SK-N-DZ (cell line): ENCODE results near the gene TMEM164.

Source experiments
- DNase-seq: peaks from one replicate; pipeline ENCODE4 v3.0.0-alpha.2; 2015; ENCODE audit warnings: low spot score

The TMEM164 gene

DNA sequence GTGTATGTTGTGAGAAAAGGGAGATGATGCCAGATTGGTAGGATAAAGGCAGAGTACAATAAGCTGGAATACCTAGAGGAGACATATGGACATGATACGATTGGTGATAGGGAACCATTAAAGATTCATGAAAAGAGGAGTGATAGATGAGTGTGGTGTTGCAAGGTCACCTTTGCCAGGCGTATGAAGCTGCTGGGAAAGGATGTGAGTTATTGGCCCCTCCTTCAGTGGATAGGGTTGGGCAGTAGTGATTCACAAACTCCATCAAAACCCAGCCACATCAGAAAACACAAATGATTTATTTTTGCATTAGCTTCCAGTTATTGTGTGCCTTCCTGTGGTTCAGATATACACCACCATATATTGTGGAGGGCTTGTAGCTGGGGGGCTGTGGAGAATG lies 34.3 kb downstream of the TMEM164 start:
- no peak for DNase-seq

DNA sequence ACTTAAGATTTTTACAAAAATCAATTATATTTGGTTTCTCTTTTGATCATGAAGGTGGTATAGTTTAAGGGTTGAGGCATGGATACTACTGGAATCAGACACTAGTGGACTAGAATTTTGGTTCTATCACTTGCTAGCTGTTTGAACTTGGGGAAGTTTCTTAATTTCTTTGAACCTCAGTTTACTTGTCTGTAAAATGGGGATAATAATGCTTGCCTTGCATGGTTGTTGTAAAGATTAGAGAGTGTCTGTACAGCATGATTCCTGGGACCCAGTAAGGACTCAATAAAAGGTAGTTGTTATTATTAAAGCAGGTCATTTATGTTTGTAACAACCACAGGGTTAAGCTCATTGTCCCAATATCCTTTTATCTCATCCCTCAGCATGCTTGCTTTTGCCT lies 36.0 kb downstream of the TMEM164 start:
- DNase-seq, result no peak

DNA sequence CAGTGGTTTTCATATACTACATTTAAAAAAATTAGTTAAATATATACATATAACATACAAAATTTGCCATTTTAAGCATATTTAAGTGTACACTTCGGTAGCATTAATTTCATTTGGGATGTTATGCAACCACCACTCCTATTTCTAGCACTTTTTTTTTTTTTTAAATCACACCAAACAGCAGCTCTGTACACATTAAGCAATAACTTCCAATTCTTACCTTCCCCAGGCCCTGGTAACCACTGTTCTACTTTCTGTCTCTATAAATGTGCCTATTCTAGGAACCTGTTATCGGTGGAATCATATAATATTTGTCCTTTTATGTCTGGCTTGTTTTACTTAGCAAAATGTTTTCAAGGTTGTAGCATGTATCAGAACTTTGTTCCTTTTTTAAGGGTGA lies 39.1 kb downstream of the TMEM164 start:
- DNase-seq, result no peak

DNA sequence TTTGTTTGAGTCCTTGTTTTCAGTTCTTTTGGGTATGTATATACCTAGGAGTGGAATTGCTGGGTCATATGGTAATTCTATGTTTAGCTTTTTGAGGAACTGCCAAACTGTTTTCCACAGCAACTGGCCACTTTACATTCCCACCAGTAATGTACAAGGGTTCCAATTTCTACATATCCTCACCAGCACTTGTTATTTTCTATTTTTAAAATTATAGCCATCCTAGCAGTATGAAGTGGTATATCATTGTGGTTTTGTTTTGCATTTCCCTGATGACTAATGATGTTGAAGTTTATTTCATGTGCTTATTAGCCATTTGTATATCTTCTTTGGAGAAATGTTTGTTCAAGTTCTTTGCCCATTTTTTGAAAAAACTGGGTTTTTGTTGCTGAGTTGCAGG lies 39.6 kb downstream of the TMEM164 start:
- no peak for DNase-seq

DNA sequence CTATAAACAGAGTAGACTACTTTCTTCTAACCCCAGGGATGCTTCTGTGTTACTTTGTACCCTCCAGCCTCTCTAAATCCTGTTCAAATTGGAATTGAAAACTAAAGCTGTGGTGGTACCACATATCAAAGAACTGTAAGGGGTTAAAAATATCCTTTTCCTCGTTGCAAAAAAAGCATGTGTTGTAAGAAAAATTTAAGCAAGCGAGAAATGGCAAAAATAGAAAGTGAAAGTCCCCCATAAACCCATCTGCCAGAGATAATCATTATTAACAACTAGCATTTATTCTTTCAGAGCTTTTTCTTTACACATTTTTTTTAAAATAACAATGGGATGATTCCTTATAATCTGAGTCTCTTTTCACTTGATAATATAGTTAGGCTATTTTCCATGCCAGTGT lies 40.6 kb downstream of the TMEM164 start:
- DNase-seq, result no peak

DNA sequence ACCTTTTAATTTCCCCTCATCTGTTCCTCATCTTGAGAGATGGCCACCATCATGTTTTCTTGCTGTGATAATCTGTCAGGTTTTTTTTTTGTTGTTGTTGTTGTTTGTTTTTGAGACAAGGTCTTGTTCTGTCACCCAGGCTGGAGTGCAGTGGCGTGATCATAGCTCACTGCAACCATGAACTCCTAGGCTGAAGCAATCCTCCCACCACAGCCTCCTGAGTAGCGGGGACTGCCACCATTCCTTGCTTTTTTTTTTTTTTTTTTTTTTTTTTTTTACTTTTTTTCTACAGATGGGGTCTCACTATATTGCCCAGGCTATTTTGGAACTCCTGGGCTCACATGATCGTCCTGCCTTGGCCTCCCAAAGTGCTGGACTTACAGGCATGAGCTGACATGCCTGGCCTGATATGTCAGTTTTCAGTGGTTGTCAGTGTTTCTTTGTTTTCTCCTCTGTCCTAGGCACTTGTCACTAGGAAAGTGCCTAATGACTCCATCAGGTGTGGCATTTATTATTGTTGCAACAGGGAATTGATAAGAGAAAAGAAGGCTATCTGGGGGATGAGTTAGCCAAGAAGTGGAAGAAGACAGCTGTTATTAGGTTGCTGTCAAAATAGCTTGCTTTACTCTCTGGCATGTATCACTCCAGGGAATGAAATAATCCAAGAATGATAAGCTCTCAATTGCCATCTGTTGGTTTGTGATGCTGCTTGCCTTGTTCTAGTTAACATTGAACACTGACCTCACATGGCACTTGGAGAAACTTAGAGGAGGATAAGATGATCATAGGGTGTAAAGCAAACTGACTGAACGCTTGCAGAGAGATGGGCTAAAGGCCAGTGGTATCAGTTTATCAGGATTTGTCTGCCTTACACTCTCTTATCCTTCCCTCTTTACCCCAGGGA lies 41.7 kb downstream of the TMEM164 start:
- DNase-seq, result no peak

DNA sequence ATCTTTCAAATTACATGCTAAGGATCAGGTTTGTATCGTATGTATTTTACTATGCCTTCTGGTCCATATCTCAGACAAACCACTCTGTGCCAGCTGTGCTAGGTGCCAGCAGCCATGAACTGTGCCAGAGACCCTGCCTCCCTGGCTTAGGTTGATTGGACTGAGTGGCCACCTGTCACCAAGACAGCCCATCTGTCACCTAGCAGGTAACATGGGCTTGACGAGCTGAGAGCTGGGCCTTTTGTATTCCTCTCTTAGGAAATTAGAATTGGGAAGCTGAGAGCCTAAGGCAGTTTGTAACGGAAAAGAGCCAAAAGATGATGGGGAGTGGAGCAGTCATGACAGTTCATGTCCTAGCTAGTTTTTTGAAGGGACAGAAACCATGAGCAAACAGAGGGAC lies 42.5 kb downstream of the TMEM164 start:
- no peak for DNase-seq

DNA sequence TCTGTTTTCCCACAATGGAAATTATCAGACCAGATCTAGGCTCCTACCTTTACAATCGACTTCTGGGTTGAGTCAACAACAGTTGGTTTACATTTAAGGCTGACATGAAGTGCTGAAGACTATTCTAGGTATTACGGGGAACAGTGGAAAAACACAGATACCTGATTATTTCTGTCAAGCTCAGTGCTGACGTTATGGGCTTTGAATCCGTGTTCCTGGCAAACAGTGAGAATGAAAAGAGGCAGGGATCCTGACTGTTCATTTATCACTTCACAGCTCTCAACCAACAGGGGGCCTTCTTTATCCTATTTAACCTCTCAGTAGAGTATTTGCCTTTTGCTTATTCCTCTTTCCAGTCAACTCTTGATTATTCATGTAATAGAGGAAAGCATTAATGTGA lies 43.1 kb downstream of the TMEM164 start:
- DNase-seq, result no peak

DNA sequence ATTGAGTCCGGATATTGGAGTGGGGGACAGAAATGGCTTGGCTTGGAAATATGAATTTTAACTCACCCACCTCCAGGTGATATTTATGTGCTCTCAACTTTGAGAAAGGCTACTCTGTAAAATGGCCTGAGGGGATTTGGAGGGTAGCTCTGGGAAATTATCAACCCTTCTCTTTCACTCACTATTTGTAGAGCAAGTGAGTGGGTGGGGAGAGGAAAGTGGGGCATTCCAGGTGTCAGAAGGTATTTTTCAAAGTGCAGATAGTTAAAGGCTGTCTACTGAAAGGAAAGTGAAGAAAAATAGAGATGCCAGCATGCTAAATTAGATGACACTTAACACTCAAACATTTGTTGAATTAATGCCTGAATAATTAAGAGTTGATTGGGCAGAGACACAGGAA lies 44.1 kb downstream of the TMEM164 start:
- no peak for DNase-seq

DNA sequence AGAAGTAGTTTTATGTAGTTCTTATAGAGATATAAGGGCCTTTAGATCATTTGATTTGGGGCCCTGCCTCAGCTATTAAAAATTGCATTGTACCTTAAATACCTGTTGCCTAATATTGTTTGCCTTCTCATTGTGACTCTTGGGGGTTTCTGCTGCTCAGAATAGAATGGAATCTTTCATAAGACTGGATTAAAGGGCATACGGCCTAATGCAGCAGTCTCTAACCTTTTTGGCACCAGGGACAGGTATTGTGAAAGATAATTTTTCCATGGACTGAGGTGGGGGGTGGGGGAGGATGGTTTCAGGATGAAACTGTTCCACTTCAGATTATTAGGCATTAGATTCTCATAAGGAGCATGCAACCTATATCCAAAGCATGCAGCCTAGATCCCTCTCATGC lies 46.2 kb downstream of the TMEM164 start:
- DNase-seq, result no peak

DNA sequence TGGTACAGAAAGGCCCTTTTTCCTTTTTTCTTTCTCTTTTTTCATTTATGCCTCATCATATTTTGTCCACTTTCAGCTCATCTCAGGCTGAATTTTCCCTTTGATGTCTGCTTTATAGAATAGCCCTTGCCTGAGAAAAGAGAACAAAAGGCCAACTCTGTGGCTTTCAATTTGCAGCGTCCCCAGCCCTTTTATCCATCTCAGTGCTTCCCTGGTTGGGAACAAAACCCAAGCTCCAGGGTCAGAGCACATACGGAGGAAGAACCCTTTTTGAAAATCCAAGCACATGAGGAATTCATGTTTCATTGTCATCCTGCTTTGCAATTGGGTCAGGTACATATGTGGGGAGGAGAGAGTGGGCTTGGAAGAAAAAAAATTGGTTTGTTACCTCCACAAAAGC lies 47.5 kb downstream of the TMEM164 start:
- no peak for DNase-seq

DNA sequence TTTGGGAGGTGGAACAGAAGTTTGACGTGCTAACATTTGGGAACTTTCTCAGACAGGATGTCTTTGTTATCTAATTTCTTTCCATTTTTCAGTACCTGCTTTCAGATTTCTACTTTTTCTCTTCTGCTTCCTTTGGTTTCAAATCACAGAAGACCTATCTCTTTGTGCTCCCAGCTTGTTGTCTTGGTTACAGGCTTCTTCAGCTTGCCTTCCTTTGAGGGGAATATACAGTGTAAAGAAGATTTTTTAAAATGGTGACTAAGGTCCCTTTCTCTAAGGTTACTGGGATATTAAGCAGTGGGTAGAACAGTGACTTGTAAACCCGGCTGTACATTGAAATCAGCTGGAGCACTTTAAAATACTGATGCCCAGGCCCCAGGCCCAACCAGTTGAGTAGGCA lies 48.0 kb downstream of the TMEM164 start:
- DNase-seq, result no peak

DNA sequence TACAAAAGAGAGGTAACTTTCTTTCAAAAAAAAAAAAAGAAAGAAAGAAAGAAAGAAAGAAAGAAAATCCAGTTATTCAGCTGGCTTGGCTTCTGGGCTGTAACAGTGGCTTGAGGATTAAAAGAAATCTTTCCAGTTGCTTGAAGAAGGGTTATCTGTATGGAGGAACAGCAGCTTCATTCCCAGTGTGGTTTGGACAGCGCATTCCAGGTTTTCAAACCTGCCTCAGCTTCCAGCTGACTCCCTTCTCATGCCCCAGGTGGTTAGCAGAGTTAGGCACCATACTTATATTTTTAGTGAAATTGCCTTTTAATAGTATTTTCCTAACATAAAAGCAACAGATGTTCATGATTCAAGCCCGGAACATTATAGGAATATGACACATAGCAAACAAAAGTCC lies 48.6 kb downstream of the TMEM164 start:
- DNase-seq, result no peak

DNA sequence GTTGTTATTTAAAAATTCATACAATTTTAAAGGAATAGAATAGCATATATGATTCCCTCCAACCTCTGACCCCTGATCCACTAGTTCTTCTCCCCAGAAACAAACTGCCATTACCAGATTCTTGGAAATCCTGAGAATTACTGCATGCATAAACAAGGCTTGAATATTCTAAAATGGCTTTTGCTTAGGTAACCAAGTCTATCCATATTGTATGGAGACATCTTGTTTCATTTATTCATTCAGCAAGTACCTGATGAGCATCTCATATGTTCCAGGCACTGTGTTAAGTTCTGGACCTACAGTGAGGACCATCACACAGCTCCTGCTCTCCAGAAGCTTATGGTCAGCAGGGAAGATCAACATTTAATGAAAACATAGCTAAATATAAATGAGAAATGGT lies 49.4 kb downstream of the TMEM164 start:
- DNase-seq, result no peak

DNA sequence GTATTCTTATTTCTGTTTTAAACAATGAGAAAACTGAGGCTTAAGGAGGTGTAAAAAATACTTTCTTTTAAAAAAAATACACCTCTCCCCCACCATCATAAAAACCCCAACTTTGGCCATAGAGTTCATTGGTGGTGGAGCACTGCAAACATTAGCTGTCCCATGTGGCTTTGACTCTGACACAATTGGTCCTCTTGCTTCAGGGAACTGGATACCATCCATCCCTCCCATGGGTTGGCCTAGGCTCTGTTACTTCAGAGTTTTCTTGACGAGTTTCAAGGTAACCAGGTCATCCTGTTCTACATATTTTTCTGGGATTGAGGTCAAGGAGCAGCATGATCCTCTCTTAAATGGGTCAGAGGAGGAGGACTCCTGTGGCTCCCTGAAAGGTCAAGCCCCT lies 50.5 kb downstream of the TMEM164 start:
- no peak for DNase-seq

DNA sequence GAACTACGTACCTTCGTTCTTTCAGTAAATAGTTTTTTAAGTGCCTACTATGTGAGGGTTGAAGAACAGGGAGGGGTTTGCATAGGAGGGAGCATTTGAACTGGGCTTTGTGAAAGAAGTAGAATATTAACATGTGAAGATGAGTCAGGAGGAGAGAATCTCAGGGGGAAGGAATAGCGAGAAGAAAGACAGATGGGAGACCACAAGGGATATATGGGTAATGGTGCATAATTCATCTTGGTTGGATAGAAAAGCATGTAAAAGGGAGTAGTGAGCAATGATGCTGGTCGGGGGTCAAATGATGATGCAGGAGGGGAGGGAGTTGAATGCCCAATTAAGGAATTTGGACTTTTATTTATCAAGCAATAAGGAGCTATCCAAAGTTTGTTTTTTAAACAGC lies 52.7 kb downstream of the TMEM164 start:
- DNase-seq, result no peak

DNA sequence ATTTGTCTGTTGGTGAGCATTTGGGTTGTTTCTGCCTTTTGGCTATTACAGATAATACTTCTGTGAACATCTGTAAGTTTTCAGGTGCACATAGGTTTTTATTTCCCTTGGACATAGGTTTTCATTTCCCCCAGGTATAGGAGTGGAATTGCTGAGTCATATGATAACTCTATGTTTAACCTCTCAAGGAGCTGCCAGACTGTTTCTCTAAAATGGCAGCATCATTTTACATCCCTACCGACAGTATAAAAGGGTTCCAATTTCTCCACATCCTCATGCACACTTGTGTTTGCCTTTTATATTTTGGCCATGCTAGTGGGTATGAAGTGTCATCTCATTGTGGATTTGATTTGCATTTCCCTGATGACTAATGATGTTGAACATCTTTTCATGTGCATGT lies 53.5 kb downstream of the TMEM164 start:
- DNase-seq, result no peak

DNA sequence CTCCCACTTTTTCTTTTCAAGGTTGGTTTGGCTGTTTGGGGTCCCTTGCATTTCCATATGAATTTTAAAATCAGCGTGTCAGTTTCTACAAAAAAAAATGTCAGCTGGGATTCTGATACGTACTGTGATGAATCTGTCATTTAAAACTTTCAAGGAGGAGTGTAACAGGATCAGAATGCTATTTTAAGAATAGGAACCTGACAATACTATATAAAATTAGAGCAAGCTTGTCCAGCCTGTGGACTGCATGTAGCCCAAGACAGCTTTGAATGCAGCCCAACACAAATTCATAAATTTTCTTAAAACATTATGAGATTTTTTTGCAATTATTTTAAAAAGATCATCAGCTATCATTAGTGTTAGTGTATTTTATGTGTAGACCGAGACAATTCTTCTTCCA lies 56.5 kb downstream of the TMEM164 start:
- no peak for DNase-seq

DNA sequence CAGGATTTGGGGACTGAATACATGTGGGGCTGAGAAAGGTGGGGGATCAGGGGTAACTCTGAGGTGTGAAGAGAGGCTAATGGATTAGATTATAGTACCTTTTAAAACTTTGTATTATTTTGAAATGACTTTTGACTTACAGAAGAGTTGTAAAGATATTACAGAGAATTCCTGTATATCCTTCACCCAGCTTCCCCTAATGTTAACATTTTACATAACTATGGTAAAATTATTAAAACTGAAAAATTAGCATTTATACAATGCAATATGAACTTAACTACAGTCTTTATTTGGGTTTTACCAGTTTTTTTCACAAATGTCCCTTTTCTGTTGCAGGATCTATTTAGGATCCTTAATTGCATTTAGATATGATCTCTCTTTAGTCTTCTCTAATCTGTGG lies 57.4 kb downstream of the TMEM164 start:
- DNase-seq, result no peak

DNA sequence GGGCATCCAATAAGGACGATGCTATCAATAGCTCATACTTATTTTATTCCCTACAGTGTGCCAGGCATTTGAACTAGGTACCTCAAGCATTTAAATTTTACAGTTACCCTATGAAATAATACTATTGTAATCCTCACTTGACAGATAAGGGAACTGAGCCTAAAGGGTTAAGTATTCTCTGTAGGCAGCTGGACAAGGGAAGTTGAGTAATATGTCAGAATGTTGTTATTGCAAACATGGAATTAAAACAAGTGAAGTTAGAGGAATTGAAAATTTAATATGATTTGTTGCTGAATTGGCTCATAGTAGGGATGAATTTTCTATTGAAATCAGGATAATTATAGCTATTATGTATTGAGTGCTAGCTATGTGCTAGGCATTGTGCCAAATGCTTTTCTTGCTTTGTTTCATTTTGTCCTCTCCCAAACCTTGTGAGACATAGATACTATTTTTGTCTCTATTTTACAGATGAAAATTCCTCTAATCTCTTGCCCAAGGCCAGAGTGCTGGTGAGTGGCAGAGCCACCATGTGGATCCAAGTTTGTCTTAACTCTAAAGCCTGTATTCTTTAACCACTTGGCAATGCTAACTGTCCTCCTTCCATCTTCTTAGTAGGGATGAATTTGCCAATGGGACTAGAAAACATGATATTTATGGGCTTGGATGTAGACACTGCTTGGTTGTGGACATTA lies 58.1 kb downstream of the TMEM164 start:
- no peak for DNase-seq

DNA sequence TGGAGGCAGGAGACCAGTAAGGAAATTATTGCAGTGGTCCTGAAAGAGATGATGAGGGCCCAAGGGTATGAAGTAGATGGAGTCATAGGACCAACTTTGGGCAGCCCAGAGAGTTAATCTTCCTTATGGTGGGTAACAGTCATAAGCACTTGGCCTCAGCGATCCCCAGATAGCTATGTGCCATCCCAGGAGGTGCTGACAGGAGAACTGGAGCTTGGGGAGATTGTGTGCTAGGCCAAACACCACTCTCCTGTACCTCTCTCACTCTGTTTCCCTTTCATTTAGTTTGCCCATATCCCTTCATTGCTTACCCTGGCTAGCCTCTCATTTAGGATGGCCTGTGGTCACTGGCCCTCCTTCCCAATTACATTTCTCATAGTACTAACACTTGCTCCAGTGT lies 60.0 kb downstream of the TMEM164 start:
- DNase-seq, result no peak

DNA sequence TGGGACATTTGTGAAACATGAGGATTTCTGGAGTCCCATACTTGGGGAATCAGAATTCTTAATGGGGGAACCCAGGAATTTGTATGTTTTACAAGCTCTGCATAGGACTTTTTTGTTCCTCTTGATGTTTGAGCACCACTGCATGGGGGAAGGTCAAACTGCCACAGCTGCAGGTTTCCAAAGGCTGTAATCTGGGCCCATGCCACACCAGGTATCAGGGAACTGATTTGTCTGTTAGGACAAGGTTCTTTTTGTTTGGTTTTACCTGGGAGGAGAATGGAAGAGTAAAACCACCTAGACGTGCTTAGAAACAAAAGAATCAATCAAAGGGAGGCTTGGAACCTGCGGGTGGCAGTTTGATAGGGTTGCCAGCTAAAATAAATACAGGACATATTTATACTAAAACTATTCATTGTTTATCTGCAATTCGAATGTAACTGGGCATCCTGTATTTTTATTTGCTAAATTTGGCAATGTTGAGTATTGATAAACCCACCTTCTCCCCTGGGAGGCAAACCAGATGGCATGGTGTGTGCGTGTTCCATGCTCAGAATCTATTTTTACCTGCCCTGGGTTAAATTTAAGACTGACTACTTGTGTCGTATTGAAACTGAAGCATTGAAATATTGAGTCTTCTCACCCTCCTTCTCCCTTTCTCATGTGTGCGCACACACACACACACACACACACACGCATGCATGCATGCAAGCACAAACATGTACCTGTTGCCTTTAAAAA lies 63.7 kb downstream of the TMEM164 start:
- no peak for DNase-seq

DNA sequence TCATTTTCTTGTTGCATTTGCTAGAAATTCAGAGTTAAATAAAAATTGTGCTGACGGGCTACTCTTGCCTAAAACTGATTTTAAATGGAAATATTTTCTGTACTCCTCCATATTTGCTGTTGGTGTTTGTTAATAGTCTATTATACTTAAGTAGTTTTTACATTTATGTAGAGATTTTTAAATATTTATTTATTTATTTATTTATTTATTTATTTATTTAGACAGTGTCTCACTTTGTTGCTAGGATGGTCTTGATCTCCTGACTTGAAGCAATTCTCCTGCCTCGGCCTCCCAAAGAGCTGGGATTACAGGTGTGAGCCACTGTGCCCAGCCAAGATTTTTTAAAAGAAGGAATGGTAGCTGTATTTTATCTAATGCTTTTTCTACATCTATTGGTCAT lies 68.1 kb downstream of the TMEM164 start:
- no peak for DNase-seq
